HT1080 (cell line): Measurements from ENCODE around the gene TBCEL. TPM values are rescaled to one million over a fixed set of nuclear protein-coding genes. Genes with fewer than 3 reads are reported as not detected.
"Not testable (repeated sequence)": the region's sequence is repeated elsewhere in the genome, so short reads cannot be mapped to it uniquely, and the experiment has no call there.

Experiments used
- DNase-seq: peaks from one replicate; pipeline ENCODE4 v3.0.0-alpha.2; 2015; ENCODE audit warnings: low read depth
- total RNA-seq: library from RNA; depleted of rRNA; stranded (reverse); fragments of >200 nt; shearing (Covaris generic); gene quantifications from 2 replicates; pipeline ENCODE4 v1.2.3, GENCODE V29; 2014

Gene TBCEL
- total RNA-seq, 1 experiment from 2014 or later = 8.6 TPM

DNA sequence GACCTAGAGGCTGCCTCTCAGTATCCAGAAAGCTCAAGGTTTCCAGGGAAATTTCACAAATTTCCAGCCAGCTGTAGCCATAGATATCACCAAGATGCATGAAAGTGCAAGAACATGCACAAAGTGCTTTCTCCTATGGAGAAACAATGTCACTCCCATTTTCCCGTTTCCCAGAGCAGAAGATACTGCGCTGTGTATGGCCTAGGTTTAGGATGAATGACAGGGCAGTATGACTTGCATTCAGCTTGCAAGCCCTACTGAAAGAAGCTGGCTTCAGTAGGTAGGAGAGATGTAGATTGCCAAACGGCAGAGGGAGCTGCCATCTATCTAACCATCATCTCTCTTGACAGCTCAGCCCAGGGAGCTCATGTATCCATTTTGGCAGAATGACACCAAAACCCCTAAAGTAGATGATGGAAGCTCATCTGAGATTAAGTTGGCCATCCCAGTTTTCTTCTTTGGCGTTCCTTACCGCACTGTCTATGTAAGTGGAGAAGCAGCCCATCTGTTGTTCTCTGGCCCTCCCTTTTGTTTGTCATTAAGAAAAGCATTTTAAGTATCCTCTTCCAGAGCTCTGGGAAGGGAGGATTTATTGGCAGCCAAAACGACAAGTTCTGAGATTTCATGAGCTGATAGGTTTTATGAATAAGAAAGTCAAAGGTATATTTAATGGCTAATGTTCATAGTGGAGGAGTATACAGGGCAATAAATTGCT lies 81.7 kb downstream of the TBCEL start:
- DNase-seq = no peak

DNA sequence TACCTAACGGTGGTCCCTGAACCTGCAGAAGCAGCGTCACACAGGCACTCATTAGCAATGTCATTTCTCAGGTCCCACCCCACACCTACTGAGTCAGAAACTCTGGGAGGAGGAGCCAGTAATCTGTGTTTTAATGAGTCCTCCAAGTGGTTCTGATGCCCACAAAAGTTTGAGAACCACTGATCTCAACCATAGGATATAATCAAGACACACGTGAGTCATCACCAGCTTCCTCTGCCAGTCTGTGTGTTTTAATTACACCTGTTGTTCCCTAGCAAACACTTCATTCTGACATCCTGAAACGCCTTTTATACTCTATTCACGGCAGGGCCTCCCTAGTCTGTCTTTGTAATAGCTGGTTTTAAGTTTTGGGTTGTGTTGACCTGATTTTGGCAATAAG lies 82.9 kb downstream of the TBCEL start:
- peak; percentile 24 for DNase-seq

DNA sequence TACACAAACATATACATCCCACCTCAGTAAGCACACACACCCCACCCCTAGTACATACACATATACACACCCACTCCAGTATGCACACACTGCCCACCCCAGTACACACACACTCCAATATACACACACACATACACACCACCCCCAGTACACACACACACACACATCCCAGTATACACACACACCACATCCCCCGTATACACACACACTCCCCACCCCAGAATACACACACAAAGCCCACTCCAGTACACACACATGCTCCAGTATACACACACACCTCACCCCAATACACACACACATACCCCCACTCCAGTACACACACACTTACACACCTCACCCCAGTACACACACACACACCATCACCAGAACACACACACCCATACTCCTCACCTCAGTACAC lies 84.5 kb downstream of the TBCEL start:
- no peak for DNase-seq

DNA sequence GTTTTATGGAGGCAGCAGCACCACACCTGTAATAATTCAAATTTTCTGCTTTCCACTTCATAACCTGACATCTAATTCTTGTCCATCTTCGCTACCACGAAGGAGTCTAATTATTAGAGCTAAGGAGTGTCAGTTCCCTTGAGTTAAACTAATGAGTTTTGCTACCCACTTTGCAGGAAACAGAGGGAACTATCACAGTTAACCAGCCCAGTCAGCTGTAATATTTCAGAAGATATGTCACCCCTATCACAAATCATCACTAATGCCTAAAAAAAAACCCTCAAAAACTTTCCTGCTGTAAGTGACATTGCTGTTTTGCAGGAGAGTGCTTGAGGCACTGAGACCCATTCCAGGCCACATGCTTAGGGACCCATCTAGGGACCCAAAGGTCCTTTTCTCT lies 85.6 kb downstream of the TBCEL start:
- no peak for DNase-seq

DNA sequence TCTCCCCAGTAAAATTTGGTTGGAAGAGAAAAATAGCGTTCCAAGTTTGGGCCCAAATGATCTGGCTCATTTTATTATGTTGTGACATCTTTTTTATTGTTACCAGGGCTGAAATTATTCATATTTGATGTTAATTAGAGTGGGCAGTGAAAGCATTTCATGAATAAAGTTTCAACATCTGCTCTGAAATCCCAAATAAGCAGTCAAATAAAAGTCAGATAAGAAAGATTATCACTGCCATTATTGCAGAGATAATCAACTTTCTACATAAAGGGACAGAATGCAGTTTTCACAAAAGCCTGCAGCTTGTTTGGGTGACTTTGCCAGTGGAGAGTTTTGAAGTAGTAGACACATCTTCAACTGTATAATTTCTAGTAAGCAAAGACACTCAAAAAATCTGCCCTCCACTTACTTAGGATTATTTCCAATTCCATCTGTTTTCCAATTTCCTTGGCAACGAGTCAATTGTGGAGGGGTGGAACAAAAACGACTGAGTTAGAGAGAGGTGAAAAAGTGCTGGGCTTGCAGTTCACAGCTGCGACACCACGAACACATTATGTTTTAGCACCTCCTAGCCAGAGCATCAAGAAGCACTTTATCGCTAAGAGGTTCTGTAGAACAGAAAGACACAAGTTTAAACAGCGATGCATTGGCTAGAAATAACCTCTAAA lies 86.1 kb downstream of the TBCEL start:
- DNase-seq = no peak

DNA sequence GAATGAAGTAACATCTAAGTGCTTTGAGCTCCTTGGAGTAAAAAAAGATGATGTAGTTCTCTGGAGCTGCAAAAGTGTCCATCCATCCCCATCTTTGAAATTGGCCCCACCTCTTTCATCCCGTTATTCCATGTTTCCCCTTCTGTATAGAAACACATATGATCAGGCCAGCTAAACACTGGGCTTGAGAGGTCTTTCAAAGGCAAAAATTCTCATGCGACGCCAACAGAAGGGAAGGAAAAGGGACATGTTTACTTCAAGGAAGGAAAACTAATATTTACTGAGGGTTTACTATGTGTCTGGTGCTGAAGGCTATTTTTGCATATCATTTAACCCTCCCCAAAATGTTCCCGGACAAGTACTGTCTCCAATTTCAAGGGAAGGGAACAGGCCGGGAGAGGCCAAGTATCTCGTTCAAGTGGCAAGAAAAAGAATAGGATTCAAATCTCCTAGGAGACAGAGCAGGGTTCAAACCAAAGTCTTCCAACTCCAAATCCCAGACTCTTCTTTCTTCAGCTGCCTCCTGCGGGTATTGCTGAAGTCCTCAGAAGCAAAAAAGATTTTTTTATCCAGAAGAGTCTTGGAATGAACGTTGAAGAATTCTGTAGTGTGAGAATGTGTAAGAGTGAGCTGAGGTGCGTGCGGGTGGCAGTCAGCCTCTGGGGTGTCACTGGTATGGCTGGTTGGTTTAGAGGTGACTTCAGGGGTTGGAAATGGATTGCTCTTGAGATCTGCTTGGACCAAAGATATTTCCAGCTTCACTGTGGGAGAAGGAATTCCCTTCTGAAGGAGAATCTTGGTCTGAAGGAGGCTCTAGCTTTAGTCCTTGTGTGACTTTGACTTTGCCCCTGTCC lies 87.2 kb downstream of the TBCEL start:
- no peak for DNase-seq

DNA sequence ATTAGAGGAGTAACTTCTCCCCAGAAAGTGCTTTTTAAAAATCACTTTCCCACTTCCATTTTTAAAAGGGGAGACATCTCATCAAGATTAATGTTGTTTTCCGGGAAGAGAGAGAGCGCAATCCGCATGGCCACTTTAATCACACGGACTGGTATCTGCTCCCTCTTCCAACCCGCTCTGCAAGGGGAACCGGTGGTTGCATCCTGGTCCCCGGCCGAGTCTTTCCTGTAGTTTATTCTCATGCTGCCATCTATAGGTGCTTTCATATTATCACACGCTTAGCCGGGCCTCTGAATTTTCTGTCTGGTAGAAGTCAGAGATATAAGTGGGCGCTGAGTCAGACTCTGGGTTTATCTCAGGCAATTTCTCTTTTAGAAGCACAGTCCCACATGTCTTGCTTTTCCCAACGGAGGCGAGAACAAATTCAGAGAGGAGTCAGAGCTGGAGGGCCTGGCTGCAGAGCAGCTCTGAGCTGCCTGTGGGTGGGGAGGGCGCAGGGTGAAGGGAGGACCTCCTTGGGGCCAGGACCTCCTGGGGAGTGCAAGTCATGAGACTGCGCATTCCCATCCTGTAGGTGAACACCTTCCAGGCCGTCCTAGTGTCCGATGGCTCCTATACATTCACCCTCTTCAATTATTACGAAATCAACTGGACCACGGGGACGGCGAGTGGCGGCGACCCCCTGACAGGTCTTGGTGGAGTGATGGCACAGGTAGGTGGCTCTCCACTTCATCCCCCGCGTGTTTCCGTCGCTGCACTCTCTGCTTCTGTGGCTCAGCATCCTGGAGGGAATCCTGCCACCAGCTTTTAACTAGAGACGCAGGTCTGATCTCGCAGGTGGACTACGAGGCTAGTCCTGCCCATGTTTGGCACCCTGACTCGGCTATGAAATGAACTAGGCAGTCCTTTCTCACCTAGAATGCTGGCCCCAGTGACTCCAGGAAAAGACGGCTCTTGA lies 88.9 kb downstream of the TBCEL start:
- DNase-seq = peak; percentile 82

DNA sequence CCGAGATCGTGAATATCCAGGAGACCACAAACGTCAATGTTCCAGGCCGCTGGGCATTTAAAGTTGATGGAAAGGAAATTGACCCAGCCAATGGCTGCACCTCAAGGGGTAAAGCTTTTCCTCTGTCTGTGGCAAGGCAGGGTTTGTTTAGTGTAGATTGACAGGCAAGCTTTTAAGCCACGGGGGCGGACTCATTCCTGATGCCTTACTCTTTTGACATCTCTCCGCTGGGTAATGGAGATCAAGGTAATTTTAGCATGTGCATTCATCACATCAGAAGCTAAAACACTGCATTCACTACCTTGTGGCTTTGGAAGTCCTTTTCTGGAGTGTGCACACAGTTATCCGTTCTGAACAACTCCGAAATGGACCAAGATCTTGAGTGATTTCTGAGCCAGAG lies 89.7 kb downstream of the TBCEL start:
- no peak for DNase-seq

DNA sequence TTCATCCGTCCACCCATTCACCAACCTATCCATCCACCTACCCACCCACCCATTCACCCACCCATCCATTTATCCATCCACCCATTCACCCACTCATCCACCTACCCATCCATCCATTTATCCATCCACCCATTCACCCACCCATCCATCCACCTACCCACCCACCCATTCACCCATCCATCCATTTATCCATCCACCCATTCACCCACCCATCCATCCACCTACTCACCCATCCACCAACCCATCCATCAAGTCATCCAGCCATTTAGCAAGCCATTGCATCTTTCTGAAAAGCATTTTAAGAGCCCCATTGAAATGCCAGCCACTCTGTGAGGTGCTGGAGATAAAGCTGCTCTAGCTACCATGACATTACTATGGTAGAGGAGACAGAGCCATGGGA lies 91.1 kb downstream of the TBCEL start:
- DNase-seq = not testable (repeated sequence)

DNA sequence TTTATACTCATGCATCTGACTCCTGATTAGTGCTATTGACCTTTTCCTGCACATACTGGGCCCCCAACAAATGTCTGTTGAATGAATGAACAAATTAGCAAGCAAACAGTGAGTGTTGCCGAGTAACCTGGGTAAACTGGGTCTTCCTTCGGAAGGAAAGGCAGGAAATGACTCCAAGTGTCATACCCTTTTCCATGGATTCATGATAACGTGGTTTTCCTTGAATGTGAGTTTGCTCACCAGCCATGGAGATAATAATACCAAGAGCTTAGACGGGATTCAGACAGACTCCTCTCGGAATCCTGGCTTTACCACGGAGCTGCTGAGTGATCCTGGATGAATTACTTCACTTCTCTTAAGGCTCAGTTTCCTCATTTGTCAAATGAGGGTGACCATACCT lies 93.9 kb downstream of the TBCEL start:
- peak; percentile 60 for DNase-seq

DNA sequence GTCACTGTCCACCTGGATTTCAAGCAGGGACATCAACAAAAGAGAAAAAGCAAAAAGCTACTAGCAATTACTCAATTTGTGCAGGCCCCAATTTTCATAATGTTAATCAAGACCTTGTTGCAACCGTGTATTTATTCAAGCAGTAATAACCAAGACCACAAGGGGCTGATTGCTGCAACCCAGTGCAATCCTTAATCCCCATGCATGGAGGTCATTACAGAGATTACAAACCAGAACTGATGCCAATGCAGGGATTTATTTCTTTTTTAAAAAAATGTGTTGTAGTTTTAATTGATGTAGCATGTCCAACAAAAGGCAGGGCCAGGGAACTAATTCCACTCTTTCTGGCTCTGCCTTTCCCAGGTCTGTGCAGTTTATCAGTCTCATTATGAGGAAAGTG lies 95.5 kb downstream of the TBCEL start:
- no peak for DNase-seq

DNA sequence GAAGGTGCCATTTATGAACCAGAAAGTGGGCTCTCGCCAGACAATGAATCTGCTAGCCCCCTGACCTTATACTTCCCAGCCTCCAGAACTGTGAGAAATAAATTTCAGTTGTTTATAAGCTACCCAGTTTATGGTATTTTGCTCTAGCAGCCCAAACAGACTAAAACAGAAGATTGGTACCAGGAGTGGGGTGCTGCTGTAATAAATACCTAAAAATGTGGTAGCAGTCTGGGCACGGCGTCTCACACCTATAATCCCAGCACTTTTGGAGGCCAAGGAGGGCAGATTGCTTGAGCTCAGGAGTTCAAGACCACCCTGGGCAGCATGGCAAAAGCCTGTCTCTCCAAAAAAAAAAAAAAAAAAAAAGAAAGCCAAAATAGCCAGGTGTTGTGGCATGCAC lies 98.4 kb downstream of the TBCEL start:
- DNase-seq = no peak

DNA sequence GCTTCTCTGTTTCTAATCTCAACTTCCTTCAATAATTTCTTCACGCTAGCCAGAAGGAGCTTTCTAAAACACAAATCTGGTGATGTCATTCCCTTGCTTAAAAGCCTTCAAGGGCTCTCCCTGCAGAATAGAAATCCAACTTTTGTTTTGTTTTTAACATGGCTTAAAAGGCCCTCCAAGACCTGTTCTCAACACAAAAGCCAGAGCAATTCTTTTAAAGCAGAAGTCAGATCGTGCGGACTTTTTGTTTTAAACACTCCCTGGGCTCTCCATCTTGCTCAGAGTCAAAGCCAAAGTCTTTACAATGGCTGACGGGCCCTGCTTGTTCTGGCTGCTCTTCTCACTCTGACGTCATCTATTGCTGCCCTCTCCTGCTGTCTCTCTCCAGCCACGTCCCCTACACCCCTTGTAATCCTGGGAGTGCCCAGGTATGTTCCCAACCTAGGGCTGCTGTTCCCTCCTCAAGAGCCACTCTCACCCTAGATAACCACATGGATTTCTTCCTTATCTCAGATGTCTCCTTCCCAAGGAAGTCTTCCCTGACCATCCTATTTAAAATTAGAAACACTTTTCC lies 99.7 kb downstream of the TBCEL start:
- no peak for DNase-seq

DNA sequence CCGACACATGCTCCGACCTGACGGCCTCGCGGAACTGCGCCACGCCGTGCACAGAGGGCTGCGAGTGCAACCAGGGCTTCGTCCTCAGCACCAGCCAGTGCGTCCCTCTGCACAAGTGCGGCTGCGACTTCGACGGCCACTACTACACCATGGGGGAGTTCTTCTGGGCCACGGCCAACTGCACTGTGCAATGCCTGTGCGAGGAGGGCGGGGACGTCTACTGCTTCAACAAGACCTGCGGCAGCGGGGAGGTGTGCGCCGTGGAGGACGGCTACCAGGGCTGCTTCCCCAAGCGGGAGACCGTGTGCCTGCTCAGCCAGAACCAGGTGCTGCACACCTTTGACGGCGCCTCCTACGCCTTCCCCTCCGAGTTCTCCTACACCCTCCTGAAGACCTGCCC lies 103.9 kb downstream of the TBCEL start:
- no peak for DNase-seq

DNA sequence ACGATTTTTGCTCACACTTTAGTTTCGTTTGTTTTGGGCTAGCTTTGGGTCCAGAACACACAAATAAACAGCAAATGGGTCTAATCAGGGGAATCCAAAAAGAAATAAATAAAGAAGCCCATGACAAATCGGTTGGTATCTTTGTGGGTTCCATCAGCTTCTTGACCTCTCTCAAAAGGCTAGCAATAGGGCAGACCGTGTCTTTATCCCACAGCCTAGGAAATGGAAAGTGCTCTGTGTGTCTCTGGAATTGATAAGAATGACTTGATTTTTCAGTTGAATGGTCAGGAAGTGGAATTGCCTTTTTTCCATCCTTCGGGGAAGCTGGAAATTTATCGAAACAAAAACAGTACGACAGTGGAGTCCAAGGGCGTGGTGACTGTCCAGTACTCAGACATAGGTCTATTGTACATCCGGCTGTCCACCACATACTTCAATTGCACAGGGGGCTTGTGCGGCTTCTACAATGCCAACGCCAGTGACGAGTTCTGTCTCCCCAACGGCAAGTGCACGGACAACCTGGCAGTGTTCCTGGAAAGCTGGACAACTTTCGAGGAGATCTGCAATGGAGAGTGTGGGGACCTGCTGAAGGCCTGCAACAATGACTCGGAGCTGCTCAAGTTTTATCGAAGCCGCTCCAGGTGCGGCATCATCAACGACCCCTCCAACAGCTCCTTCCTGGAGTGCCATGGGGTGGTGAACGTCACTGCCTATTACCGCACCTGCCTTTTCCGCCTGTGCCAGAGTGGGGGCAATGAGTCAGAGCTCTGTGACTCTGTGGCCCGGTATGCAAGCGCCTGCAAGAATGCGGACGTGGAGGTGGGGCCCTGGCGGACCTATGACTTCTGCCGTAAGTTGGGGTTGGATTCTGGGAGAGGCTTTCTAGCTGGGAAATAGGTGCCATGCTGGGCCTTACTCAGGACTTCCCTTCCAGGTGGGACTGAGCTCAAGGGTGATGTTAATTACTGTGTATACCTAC lies 105.7 kb downstream of the TBCEL start:
- DNase-seq = peak; percentile 64

DNA sequence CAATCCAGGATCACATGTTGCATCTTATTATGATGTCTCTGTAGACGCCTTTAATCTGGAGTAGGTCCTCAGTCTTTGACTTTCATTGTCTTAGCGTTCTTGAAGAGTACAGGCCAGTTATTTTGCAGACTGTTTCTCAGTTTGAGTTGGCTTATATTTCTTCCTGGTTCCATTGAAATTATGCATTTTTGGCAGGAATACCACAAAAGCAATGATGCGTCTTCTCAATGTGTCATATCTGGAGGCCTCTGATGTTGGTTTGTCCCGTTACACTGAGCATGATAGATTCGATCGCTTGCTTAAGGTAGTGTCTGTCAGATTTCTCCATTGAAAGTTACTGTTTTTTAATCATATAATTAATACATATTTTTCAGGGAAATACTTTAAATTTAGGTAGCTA lies 107.8 kb downstream of the TBCEL start:
- DNase-seq = no peak

DNA sequence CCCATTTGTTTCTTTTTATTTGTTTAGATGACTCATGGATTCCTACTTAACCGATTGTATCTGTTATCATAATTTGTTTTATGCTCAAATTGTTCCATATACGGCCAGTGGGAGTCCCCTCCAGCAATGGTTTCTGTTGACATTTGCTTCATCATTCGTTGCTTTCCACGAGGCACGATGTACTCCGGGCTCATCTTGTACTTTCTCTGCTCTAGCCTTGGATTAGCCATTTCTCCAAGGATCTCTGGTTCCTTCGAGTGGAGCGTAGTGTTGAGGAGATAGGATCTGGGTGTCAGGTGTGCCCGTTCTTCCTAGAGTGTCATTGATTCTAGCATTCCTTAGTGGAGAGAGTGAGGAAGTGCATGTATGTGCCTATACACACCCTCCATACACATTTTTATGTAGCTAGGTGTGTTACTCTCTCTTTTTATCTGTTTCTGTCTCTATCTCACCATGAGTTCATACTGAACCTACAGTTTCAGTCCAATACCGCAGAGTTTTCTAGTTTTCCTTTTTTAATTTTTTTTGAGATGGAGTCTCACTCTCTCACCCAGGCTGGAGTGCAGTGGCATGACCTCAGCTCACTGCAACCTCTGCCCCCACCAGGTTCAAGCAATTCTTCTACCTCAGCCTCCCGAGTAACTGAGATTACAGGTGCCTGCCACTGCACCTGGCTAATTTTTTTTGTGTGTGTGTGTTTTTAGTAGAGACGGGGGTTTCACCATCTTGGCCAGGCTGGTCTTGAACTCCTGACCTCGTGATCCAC lies 108.5 kb downstream of the TBCEL start:
- no peak for DNase-seq

DNA sequence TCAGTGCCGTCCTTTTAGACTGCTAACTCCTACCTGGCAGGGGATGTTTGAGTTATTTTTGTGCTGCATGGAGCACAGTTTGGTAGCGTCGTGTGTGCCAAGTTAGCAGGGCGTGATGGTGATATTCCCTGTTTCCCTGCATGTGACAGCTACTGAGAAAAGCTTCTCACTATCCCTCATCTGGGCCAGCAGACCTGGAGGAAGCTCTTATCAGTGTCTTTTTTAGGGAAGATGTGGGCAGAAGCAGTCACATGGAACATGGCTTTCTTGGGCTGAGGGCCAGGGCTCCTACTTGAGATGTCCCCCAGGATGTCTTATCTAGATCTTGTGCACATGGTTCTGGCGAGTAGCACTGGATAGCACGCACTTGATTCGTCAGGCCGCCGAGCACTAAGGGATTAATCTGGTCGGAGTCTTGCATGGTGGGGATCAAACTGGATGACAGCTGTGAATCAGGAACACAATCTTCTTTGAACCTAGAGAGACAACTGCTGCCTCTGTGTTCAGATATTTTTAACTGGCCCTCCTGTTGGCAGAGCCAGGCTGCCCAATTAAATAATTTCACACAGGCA lies 110.9 kb downstream of the TBCEL start:
- DNase-seq = no peak
